ENCODE results near the gene FGFR2.

The FGFR2 gene

DNA sequence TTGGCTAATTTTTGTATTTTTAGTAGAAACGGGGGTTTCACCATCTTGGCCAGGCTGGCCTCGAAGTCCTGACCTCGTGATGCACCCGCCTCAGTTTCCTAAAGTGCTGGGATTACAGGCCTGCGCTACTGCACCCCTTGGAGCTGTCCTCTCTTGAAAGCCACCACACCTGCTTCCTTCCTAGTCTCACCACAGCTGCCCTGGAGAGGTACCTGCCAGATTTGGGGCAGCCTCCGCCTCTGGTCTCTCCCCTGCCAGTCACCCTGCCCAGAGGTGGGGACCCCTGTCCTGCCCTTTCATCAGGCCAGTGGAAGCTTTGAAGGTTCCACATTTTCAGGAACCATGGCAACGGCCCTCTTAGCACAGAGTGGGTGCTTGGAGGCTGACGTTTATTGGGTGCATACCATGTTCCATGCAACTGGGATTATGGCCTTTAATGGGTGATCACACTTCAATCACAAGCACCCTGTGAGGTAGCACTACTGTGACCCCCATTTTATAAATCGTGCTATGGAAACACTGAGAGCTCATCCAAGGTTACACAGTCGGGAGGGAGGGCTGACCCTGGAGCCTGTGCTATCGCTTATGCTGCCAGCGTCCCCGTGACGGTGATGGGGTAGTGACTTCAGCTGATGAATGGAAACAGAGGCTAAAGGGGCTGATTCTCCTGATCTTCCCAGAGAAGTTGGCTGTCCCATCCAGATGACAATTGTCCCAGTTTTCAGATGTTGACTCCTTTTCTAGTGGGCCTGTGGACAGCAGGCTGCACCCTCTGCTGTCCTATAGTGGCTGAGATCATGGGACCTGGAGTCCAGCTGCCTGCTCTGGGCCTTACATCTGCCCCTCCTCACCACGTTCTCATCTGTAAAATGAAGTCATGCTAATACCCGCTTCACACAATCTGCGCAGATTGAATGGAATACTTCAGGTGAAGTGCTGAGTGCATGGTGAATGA lies 11.5 kb upstream of the FGFR2 start:
- no peak for DNase-seq

DNA sequence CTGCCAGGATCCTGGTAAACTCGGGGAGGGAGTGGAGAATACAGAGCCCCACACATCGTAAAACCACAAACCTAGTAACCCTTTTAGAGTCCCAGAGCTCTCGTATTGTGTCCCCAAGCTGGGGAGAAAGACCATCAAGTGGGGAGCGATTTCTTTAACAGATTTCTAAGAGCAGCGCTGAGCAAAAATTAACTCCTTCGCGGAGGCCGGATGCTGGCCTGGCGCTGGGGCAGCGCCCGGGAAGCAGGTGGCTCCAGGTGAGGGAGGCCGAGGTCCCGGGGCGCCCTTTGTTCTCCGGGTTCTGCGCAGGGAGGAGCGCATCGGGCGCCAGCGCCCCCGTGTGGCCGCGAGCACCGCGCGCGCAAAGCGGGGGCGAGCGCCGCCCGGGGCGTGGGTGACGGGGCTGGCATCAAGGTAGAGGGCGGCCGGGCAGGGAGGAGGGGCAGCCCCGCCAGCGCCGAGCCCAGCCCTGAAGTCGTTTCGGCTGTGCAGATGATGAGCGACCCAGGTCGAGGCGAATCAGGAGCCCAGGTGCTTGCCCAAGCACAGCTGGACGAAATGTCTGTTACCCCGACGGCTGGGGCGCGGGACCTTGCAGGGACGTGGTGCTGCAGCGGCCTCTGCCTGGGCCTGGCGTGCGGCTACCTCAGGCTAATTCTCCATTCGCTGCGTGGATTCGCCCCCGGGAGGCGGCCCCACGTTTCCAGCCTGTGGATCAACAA lies 10.4 kb upstream of the FGFR2 start:
- peak; percentile 7 for DNase-seq

DNA sequence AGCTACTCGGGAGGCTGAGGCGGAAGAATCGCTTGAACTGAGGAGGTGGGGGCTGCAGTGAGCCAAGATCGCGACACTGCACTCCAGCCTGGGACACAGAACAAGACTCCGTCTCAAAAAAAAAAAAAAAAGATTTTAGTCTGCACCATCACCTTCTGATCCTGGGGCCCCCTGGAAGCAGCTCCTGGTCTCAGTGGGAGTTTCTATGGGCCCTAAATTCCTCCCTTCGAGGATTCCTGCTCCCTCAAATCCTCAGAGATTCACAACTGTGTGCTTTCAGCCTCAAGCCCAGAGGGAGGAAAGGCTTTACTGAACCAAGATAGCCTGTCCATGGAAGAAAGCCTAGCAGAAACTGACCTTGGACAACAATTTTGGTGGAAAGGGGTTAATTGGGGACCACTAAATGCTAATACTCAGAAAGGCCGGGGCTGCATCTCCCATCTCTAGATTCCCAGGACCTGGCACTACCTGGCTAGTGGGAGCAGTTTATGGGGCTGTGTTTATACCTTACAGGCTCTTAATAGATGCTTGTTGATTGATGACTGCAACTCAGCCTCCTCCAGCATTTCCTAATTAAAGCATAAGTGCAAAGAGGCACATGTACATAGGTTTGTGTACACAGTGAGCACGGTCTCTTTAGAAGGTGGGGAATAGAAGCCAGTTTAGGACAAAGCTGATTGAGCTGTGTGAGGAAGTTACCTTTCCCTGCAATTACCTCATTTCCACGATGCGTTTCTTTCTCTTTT lies 9.2 kb upstream of the FGFR2 start:
- no peak for DNase-seq

DNA sequence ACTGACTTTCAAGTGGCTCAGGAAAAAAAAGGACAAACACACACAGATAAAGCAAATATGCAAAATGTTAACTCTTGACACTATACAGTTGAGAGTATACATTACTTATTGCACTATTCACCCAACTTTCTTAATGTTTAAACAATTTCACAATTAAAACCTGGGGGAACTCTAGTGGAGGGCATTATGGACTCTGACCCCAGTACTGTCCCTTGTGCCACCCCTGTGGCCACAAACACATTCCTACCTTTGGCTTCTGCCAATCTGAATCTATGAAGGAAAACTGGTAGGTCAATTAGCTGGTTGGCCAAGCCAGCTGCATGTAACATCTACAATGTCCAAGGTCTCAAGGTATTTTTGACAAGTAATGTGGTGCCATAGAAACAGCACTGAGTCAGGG lies 7.5 kb upstream of the FGFR2 start:
- no peak for DNase-seq

DNA sequence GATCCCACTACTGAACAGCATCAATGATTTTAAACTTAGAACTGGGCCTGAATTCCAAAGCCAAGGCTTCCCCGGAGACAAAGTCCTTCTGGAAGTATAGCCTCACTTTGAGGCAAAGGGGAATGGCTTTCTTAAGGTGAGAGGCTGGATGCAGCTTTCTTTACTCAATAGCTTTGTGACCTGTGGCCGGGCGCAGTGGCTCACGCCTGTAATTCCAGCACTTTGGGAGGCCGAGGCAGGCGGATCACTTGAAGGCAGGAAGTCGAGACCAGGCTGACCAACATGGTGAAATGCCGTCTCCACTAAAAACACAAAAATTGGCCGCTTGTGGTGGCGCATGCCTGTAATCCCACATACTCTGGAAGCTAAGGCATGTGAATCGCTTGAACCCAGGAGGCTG lies 3.2 kb upstream of the FGFR2 start:
- no peak for DNase-seq

DNA sequence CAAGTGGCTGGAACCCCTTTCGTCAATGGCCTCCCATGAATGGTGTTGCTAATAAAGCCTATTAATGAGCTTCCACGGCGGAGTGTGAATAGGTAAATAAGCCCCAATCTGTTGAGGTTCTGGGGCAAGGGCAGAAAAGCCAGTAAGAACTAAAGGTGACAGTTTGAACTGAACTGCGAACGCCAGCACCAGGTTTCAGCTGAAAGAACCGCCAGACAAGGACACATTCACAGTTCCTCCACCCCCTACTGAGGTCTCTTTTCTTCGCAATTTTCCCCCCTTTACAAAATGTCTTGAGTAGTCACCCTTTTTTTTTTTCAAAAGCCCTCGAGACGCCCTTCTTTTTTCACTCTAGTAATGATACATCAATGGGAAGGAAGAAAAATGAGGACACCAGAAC lies 2.4 kb upstream of the FGFR2 start:
- no peak for DNase-seq

DNA sequence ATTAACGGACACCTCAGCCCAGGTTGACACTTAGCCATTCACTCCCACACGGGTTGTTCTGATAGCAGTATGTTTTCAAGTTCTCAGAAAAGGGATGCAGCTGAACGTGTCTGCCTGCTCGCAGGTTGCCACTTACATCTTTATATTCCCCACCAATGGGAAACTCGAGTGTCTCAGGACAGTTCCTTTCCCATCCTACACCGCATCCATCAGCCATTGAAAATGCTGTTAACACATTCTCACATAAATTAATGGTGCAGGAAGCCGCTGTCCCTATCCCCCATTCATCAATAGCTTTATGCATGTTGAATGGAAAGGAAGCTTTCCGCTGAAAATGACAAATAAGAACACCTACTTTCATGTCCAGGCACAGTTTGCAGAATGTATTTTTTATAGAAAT lies 1.7 kb upstream of the FGFR2 start:
- DNase-seq, result no peak

DNA sequence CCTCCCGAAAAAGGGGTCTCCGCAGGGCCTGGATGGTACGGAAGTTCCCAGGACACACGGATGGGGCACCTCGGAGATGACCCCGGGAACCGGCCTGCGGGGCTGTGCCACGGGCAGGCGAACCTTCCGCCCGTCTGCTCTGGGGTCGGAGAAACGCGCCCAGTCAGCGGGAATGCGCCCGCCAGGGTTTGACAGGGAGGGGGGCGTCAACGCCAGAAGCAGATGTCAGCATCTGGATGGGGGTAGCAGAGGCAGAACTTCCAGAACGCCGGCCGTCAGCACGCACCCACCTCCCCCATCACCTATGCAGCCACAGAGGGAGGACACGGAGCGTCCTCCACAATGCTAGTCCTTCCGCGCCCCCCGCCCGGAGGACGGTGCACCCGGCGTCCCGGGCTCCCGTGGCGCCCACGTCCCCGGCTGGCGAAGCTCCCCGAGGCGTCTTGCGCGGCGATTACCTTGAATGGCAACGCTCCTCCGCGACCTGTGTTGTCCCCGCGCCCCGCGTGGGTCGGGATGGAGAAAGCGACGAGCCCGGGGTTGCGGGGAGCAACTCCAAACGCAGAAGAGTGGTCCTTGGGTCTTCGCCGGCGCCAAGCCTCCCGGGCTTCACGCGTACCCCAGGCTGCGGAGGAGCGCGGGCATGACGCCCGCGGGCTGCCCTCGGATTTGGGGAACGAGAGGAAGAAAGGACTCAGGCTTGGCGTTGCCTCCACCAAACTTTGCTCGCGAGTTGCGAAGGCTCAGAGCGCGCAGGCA lies 561 bp downstream of the FGFR2 start:
- DNase-seq, result no peak

DNA sequence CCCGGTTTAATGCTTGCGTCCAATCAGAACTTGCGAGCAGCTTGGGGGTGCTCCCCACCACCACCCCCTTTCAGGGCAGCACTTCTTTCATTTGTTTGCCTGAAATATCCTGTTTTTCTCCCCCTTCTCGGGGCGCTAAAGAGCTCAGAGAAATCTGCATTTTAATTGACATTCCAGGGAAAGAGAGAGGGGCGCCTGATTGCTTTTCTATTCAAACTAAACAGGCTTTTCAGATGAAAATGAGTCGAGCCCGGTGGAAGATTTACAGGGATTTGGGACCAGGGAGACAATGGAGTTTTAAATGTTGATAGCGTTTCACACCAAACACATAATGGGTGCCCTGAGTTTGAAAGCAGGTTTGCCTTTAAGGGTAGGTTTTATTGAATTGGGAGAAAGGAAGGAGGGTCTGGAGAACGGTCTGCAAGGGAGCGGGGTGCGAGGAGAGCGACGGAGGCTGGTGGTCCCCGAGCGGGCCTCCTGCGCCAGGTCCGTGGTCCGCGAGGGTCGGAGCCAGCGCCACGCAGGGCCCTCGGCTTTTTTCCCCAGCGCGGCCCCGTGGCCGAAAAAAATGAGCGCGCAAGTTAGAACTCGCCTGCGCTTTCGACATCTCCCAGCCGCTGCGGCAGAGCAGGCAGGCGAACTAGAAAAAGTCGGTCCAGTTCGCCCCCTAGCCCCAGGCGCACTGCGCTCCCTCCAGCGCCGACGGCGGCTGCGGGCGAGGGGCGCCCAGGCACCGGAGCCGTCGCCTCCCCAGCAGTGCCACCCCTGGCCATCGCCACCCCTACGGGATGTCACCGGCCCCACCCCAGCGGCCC lies 1.3 kb downstream of the FGFR2 start:
- no peak for DNase-seq

DNA sequence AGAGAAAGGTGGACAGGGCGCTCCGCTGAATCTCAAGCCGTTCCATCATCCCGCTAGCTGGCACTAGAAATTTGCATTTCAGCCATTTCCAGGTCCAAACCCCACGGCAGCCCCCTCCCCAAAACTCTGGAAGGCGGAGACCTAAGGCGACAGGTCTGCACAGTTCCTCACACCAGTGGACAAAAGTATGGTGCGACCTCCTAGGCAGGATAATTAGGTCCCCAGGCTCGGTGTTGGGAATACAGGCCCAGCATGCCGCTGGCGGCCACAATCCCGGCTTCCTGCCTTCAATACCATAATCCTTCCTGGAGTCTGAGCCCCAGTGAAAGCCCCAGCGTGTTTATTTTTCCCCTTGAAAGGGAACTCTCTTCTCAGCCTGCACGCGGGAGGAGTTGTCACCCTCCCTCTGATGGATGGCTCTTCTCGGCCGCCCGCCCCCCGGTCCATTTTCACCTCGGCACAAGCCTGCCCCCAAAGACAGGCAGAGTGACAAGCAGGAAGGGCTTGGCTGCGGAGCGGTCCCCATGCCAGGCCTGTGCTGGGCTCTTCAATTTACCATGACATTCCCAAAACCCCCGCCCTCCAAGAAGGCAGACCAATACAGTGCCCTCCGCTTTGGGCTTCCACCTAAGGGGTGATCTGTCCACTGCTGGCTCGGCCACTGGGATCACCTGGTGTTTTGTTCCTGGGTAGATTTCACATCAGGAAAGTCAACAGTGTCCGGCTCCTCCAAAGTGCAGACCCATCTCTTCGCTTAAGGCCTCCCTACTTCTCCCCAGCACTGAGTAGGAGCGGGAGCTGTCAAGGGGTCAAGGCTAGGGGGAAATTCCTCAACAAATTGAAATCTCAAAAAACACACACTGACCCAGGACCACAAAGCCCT lies 2.2 kb downstream of the FGFR2 start:
- no peak for DNase-seq

DNA sequence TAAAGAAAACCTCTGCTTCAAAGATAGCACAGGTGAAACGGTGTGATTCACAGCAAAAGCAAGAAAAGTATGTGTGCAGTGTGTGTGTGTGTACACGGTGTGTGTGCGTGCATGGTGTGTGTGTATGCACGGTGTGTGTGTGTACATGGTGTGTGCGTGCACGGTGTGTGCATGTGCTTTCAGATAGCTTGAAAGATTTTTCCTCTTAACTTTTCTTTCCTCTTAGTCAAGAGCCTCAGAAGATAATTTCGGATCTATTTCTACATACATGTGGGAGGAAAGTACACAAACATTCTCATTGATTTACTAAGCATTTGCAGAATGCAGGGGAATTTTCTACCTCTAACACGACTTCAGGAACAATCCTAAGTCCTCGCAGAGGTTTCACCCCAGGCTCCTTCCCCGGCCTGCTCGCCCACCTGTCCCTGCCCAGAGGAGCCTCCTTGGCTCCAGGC lies 2.9 kb downstream of the FGFR2 start:
- no peak for DNase-seq

DNA sequence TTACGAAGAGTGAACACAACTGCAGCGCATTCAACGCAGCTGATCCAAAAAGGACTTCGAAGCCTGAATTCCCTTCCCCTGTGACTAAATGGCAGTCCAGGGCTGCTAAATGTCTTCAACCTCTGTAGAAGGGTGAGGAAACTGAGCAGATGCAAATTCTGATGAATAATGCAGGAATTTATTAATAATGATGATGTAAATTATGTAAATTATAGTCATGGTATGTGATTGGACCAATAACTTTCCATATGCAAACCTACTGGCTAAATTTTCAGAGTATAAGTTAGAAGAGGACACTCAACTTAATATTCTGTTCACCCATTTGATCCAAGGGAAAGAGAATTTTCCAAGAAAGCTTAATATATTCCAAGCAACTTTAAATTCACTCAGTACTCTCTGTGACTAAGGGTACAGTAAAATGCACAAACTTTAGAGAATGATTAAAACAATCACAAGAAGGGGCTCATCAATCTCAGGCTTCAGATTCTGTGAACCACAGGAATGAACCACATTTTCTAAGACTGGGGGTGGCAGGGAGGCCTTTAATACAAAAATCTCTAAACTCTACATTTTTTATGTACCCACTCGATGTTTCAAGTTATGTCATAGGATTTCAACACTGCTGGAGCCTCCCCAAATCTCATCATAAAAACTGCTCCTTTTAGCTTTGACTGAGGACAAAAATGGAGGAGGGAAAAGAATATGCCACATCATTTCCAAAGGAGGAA lies 3.5 kb downstream of the FGFR2 start:
- no peak for DNase-seq

DNA sequence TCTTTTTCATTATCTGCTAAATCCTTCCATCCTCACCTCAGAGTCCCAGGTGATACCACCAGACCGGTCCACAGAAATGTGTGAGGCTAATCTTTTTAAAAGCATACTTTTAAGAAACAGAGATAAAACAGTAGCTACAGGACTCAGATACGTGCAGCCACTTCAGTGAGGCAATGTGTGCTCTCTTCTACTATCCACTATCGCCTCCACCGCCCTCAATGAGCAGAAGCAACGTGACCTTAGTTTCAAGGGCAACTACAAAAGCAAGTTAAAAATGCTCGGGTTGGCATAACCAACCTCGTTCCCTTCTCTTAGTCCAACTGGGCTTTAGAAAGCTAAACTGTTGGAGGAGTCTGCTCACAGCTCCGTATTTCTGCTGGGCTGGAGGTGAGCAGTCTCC lies 4.2 kb downstream of the FGFR2 start:
- DNase-seq, result no peak

DNA sequence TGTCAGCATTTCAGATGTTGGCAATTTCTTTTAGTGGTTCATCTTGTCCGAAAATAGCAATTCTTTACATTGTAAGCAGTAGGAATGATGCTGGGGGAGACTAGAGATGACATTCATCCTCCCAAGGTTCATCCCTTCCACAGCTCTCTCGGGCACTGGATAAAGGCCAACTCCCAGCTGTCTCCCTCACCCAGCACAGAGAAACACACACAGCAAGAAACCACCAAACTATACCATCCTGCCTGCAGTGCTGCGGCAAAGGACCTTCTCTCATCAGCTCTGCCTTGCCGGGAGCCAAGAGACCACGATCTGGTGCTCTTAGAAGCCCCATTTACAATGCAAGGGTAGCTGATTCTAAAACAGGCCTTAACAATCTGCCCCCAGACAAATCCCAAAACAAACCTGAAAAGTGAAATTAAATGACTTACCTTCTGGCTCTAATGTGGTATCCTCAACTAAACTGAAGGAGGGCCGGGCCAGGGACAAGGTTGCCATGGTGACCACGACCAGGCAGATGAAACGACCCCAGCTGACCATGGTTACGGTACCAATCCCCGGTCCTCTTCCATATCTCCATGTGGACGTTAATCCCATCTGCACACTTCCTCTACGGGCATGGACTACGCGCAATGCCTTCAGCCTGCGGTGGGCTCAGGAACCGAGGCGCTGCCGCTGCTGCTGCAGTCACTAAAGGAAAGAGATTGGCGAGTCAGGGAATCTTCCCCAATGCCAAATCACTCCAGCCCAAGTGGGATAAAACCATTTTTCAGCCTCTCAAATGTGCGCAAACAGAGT lies 4.8 kb downstream of the FGFR2 start:
- DNase-seq, result no peak

DNA sequence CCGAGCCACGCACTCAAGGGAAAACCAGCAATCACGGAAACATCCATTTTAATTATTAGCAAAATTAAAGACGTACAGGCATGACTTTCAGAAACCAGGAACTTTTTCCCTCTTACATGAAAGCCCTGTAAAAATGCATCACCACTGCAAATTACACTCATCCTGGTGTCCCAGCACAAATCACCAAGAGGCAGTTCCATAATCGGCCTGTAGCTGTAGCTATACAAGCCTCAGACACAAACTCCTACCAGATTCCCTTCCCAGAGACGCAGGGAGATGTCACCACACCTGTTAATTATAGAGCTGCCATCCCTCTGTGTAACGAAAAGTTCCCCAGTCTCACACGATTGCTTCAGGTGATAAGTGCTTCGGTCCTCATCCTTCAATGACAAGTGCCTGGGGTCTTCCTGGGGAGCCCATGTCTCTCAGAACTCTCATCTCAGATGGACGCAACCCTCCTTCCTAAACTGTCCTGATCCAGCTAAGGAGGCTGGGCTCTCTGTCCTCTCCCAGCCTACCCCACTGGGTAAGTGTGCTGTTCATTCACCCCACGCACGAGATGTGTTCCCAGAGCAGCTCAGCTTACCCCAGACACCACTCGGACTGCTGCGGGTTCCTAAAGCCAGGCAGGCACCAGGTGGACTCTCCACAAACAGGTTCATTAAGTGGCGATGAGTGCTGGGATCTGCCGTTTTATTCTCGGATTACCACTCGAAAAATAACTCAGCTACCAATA lies 5.9 kb downstream of the FGFR2 start:
- no peak for DNase-seq

DNA sequence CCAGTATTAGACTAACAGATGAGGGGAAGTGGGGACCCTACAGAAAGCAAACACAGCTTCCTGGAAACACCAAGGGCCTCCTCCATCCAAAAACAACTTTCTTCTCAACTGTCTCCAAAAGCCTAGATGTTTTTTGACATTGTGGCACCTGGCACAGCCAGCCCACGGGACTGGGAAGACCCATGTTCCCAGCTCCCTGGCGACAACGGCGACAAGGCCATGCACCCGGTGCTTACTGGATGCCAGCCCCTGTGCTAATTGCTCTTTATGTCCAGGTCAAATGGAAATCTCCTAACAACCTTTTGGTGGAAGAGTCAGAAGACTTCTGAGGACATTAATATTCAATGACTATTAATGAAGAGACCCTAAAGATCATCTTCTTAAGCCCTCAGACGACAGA lies 7.1 kb downstream of the FGFR2 start:
- DNase-seq, result no peak

DNA sequence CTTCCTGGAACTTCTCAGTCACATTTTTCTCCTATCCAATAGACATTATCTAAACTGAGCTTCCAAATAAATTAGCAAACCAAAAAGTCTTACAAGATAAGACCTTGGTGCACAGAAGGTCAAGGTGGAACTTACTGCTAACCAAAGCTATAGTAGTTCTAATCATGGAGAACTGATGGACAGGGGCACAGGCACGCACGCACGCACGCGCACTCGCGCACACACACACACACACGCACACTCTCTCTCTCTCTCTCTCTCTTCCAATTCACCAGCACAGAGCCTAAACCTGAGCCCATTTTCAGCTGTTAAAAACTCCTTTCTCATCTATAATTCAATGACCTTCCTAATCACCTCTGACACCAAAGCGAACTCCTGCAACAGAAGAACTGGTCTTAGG lies 7.5 kb downstream of the FGFR2 start:
- no peak for DNase-seq

DNA sequence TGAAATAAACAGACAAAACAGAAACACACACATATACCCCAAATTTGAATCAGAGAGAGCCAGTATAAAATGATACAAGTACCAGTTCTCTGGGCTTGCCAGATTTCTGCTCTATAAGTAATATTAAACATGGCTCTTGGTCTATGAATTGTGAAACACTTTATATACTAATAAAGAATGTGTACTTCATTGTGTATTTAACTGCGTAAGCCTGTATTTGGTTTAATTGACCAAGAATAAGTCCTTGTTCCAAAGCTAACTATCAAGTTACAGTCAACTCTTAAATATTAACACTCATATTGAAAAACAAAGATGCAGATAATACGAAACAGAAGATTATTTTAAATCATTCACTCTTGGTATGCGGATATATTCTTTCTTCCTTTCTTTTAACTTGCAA lies 8.7 kb downstream of the FGFR2 start:
- DNase-seq, result no peak
